Stimulated activated CD8-positive, alpha-beta memory T cell treated with anti-CD3 and anti-CD28 coated beads, Interleukin-4, amount 100 ng/mL, for 24 hours (primary cell): Measurements from ENCODE around the gene PKHD1.
"Not testable (repeated sequence)": the region's sequence is repeated elsewhere in the genome, so short reads cannot be mapped to it uniquely, and the experiment has no call there.

Experiments
- DNase-seq: peaks from one replicate; pipeline ENCODE4 v3.0.0-alpha.2; 2020; ENCODE audit warnings: low read depth

PKHD1 gene

DNA sequence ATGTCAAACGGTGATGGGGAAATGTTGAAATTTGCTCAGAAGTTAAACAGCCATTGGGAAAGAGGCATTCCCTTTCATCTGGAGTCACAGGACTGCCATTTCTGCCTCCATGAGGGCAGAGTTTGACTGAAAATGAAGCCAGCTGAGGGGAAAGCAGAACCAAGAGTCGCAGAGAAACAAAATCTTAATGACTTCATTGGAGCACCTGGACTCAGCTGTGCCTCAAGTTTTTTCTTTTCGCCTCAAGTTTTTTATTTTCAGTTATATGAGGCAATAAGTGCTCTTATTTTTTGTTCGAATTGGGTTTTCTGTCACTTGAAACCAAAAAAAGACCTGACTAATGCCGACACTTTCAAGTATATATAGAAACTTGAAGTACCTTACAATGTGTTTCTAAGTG is 161.3 kb downstream of the PKHD1 start:
- DNase-seq = no peak

DNA sequence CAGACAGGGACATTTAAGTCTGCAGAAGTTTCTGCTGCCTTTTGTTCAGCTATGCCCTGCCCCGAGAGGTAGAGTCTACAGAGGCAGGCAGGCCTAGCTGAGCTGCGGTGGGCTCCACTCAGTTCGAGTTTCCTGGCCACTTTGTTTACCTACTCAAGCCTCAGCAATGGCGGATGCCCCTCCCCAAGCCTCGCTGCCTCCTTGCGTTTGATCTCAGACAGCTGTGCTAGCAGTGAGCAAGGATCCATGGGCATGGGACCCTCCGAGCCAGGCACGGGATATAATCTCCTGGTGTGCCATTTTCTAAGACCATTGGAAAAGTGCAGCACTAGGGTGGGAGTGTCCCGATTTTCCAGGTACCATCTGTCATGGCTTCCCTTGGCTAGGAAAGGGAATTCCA is 164.9 kb downstream of the PKHD1 start:
- not testable (repeated sequence) for DNase-seq

DNA sequence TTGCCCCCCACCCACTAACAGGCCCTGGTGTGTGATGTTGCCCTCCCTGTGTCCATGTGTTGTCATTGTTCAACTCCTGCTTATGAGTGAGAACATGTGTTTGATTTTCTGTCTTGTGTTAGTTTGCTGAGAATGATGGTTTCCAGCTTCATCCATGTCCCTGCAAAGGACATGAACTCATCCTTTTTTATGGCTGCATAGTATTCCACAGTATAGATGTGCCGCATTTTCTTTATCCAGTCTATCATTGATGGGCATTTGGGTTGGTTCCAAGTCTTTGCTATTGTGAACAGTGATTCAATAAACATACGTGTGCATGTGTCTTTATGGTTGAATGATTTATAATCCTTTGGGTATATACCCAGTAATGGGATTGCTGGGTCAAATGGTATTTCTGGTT is 169.1 kb downstream of the PKHD1 start:
- DNase-seq = not testable (repeated sequence)

DNA sequence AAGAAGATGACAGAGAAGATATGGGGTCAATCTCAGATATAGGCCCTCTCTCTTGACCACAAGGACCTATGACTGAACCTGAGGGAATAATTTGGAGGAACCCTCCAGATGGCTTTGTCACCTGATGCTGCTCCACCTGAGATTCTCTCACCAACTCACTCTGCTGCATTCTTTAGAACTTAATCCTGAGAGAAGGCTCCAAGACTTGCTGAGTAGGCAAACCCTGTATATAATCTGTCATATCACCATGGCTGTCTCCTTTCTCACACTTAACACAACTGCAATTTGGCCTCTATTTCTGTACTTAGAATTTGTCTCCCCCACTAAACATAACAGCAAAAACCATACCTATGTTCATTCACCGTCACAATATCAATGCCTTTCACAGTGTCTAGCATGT is 172.3 kb downstream of the PKHD1 start:
- DNase-seq = no peak

DNA sequence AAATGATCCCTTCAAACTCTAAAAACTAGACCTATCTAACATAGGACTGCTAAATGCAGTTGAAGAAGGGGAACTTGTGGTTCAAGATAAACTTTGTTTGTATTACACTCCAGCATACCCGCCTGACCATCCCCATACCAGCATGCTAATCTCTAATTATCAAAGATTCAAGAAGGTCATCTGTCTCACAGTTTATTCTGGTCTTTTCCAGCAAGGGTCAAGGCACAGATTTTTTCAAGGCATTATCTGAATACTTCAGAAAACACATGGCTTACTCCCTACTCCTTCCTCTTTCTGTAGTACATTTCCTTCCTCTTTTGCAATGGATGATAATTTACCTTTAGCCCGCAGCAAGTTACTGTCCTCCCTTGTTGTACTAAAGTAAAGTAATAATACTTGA is 174.1 kb downstream of the PKHD1 start:
- DNase-seq = no peak

DNA sequence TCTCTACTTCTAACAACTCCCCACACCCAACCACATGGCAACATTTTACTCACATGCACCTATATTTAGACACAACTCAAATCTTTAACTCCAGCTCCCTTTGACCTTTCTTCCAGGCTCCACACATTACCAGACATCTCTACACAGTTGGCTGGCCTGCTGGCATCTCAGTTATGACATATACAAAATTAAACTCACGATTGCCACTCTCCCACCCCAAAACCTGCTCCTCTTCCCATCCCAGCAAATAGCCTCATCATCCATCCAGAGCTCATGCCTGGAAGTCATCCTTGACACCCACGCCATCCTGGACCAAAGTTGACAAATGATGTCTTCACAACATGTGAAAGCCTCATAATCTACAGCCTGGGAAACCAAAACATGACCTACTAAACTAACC is 176.6 kb downstream of the PKHD1 start:
- DNase-seq = no peak

DNA sequence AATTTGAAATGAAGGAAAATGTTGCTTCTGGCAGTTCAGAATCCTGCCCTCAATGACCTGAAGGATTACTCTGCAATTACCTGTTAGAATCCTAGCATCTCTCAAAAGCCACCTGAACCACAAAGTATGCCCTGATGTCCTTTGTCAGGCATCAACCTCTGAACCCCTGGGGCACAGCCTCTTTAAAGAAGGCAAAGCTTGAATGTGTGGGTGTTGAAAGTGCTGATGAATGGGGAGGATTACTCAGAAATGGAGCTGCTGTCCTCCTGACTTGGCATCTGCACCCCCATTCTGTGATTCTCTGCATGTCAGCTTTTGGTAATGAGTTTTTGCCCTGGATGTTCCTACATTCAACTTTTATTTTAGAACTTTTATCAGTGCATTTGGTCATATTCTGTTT is 179.2 kb downstream of the PKHD1 start:
- DNase-seq = no peak

DNA sequence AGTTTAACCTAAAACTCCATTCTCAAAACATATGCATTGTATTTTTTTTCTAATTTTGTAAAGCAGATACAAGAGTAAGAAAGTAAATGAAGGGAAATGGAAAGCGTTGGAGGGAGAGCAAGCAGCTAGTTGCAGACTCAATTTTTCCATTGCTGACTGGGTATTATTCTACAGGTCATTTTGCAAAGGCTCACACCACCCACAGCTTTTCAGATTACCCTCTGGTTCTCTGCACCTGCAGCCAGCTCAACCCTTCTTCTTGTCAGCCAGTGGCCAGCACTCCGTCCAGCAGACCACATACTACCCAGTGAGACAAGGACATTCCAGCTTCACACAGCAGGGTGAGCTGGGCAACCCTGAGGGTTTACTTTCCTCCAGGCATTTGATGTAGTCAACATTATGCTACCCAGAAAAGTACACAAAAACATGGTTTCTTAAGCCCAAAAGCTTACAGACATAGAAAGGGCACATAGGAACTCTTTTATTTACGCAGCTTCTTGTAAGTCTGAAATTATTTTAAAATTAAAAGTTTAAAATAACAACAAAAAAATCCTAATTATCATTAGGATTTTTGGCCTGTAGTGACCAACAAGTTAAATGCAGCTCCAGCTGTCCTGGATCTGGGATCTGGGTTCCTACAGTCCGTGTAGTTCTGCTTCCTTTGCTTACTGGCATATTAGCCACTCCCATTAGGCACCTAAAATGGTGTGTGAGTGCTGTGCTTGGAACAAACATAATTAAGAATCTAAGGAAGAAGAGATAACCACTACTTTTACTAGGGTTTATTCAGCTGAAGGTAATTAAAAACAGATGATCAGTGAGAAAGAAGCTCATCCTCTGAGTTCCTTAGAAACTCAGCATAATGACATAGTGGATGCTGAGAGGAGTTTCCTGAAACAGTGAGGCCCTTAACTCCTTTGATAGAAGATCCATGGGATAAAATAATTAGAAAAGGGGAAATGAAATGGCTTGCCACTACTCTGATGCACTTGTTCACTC is 185.3 kb downstream of the PKHD1 start:
- DNase-seq = no peak

DNA sequence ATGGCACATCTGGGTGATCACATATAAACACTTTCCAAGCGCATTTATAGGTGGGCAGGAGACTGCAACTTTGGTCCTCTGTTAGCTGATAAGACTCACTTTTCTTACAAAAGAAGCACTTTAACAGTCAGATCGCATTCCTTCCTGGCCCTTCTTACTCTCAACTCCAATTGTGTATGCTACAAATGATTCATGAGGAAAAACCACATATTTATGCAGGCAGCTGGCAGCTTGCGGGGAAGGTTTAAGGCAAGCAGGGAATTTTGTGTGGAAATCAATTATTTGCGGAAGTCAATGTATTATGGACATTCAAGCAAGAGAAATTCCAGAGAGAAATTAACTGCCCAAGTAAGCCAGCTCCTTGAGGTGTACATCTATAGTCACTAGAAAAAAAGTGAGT is 194.0 kb downstream of the PKHD1 start:
- DNase-seq = no peak

DNA sequence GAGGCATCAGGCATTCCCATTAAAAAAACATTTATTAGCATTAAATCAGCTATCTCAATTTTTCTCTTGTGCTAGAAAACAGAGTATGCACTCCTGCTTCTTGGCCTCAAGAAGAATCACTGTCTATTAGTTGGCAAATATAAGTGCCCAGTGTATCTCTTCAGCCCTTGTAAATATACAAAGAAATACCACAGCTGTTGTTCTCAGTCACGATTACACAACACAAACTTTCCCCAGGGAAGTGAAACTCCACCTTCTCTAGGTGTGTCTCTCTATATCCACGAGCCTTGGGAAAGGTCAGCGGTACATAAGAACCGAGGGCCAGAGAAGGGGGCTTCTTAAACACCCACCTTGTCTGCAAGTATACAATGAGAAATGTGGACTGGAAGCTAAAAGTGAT is 194.7 kb downstream of the PKHD1 start:
- DNase-seq = no peak

DNA sequence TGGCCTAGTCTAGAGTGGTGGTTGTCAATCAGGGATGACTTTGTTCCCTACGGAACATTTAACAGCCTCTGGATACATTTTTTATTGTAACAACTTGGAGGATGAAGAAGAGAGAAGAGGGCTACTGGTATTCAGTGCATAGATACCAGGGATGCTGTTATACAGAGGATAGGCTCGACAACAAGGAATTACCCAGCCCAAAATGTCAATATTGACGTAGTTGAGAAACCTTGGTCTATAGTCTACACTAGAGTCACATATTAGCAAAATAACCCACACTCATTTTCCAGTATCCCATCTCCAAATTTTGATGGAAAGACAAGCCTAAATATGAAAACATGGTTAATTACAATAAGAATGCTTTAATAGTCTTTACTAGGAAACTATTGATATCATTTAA is 195.1 kb downstream of the PKHD1 start:
- DNase-seq = no peak

DNA sequence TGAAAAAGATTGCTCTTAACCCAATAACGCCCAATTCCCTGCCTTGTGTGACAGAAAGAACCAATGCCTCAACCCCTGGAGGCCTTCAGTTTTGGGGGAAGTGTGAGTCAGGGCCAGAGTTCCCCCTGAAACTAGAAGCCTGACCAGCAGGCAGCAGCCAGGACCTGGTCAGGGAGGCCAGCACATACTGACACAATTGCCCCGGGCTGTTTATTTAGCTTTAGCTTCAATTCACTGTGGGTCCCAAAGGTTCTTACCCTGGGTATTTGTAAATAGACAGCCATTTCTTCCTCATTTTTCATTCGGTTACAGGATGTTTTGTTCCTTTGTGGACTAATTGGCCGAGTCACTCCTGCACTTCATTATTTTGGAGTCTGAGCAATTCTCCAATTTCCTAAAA is 195.6 kb downstream of the PKHD1 start:
- no peak for DNase-seq

DNA sequence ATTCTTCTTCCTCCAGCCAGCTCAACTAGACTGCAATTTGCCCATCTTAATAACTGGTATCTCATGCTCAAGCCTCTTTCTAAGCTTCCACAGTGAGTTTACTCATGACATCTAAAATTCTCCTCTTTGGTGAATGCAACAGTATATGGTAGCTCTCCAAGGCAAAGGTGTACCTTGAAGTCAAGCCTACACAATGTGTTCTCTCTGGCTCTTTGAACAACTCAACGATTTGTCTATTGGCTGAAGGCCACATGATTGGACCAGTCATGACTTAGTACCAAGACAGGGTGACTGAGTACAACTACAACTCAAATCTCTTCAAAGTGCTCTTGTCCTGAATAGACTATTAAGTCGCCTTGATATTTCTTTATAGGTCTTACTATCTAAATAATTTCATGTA is 199.6 kb downstream of the PKHD1 start:
- no peak for DNase-seq

DNA sequence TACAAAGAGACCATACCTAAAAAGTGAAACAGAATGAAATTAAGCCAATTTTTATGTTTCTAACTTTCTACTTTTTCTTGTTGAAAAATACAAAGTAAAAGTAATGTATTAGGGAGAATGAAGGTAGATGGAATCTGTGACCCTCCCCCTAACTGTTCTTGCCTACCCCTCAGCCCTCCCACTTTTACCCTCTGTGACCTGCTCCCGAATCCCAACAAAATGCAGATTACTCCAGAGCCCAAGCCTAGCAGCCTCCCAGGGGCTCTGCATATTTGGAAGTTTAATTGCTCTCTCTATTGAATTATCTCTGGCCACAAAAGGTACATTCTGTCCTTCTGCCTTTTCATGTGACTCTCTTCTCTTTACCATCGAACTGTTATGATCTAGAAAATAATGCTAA is 201.5 kb downstream of the PKHD1 start:
- DNase-seq = no peak

DNA sequence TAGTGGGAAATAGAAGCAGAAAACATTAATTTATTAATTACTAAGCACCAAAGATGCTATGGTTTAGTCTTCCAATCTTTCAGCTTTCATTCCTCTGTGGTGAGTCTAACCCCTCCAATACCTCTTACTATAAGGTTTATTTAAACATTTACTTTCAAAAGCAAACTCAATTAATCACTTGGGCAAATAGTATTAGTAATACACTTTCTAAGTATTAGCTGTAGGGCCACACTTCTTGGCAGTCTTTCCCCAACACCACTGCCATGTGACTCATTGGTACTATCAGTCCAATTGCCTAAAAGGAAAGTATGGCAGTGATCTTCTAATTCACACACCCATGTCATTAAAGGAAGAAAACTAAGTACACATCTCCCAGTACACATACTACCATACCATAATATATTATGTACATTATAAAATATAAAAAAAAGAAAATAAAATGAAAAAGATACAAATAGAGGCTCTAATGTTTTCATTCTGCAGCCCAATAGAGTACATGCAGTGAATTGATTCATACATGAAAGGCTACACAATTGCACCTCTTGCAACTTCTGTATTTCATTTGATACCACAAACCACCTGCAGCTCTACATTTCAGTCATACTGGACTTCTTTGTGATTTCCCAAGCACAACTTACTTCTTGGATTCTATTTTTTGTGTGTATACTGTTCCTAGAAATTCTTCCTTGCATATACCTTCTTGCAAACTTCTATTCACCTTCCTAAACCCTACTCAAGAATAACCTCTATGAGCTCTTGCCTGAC is 218.6 kb downstream of the PKHD1 start:
- no peak for DNase-seq

DNA sequence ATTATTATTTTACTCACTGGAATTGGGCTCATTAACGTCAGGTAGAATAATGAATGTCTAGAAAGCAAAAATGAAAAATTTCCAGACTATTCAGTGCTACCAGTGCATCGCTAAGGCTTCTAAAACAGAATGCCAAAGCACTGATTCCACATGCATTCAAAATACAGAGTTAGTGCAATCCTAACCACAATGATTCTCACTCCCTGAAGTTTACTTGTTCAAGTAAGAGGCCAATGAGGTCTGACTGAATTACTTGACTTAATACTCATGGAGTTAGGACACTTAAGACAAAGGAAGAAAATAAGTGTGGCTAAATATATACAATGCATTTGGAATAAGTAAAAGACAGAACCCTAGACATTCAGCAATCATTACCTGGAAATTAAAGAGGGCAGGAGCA is 220.5 kb downstream of the PKHD1 start:
- DNase-seq = no peak

DNA sequence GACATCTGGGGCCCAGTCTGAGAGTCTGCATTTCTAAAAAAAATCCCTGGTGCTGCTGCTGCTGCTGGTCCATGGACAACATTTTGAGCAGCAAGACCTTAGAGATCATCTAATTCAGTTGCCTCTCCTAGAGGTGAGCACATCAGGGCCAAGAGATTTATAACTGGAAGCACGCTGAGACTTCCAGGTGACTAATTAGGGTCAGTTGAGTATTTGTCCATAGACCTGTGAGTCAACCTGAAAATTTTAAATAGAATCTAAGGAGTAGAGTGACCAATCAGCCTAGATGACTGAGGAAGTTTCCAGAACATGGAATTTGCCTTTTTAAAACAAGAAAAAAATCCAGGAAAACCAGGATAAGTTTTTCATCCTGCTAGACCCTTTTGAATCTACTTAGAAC is 221.4 kb downstream of the PKHD1 start:
- no peak for DNase-seq

DNA sequence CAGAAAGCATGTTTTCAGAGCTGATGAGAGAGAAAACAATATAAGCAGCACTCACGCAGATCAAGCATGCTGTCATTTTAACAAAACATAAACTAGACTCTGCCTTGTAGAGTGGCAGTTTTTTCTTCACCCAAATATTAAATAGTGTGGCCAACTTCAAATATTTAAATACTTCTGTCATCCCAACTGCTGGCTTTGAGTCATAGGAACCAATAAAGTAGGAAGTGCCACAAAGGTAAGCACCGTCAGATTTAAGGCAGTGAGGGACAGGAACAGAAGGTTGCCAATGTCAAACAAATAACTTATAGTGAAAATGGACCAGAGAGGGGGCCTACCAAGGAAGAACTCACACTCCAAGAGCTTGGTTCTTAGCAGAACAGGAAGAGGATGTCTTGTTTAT is 222.2 kb downstream of the PKHD1 start:
- DNase-seq = no peak

DNA sequence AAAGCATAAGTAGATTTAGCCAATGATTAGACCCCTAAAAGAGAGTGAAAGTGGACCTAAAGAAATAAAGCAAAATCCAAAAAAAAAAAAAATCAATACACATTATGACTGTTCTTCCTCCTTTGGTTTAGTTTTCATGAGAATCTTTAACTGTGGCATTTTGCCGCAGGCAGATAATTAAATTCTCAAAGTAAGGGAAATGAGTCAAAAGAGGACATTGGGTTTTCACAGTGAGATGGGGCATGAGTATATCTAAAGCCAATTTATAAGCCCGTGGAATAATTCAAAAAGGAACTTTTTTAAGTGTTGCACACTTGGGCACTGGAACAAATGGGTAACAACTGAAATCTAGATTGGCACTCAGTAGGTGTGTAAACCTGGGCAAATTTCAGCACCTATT is 230.3 kb downstream of the PKHD1 start:
- DNase-seq = no peak

DNA sequence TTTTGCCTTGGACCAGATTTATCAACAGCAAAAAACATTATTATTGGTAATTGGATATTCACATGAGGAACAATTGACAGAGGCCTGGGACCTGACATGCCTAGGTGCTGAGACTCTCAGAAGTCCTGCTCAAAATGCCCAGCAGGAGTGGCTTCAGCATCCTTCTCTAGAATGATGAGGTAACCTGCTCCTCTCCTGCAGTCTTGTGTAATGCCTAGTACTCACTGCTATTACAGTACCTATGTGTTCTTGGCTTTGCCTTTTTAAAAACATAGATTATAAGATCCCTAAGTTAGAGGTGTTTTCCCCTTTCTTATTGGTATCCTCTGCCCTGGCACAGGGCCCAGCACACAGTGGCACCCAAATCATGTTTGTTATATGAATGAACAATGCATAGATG is 230.9 kb downstream of the PKHD1 start:
- DNase-seq = no peak

DNA sequence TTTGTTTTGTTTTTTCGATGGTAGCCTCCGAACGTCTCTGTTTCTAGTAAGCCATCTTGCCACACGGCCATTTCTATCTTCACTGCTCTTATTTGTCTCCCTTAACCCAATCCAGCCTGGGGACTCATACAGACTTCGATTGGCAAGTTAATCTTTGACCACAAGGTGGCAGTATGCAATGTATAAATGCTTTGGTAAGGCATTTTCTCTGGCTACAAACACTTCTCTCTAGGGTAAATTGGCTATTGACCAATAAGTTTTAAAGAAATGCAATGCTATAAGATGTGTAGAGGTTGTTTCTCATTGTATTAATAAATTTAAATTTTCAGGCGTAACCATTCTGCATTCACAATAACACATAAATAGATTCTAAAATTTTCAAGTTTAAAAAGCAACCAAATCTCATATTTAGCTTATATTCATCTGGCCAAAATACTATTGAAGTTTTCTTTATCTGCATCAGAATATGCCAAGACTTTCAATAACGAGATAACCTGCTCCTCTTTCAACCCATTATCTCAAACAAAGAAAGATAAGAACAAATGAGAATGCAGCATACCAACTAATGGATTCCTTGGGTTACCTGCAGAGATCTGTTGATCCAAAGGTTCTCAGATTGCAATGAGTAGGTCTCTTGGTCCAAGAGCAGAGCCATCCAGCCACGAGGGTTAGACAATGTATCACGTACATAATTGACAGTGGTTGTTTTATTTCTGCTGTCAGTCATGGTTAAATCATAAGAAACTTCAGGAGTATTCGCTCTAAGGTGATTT is 231.9 kb downstream of the PKHD1 start:
- no peak for DNase-seq

DNA sequence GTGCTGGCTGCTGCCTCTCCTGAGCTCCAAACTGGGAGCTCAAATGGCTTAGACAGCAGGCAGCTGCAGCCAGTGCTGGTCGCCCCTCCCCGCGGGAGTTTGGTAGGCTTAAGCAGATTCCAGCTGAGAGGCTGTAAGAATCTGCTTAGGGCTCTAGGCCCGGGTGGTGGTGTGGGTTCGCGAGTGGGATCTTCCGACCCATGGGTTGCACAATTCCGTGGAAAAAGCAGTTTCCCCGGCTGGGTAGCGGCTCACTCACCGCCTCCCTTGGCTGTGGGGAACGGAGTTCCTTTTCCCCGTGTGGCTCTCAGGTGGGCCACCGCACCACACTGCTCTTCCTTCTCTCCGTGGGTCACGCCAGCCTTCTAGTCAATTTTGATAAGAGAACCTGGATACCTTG is 232.5 kb downstream of the PKHD1 start:
- DNase-seq = no peak

DNA sequence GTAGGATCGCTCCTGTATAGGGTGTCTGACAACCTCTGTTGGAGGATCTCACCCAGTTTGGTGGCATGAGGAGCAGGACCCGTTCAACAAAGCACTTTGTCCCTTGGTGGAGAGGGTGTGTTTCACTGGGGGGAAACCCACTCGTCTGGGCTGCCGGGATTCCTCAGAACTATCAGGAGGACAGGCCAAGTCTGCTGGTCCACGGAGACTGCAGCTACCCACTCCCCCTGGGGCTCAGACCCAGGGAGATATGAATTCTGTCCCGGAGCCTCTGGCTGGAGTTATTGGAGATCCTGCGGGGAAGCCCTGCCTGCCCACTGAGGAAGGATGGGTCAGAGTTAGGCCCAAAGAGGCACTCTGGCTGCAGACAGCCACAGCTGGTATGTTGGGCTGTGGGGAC is 233.1 kb downstream of the PKHD1 start:
- no peak for DNase-seq
